Activated B cell treated with CpG ODN at 0.5 μM for 24 hours (primary cell): Measurements from ENCODE around the gene SLC19A1. TPM values are rescaled to one million over a fixed set of nuclear protein-coding genes. Genes with fewer than 3 reads are reported as not detected.

Experiments used
- ATAC-seq: fragments of 200-7000 bp; cut with Tn5 transposase; one replicate; pipeline ENCODE4 v1.10.0; 2021; ENCODE audit warnings: low read depth, mild to moderate bottlenecking, moderate library complexity
- CTCF ChIA-PET: fragments of 350-600 bp; sonication (Branson Sonifier 250); formaldehyde crosslinking; loops from one replicate; lab custom pipeline; 2021; ENCODE audit warnings: antibody characterized with exemption; lab: Charles Lee
- POLR2A ChIA-PET: fragments of 350-600 bp; sonication (Branson Sonifier 250); formaldehyde crosslinking; loops from one replicate; lab custom pipeline; 2021; ENCODE audit warnings: antibody characterized with exemption; lab: Charles Lee
- DNase-seq: peaks from one replicate; pipeline ENCODE4 v3.0.0; 2022
- H3K27ac Mint-ChIP-seq: one replicate; pipeline ENCODE4 v1.8.0; 2020; ENCODE audit warnings: mixed read lengths
- H3K27me3 Mint-ChIP-seq: one replicate; pipeline ENCODE4 v1.8.0; 2021; ENCODE audit warnings: mixed read lengths
- H3K36me3 Mint-ChIP-seq: one replicate; pipeline ENCODE4 v1.8.0; 2021; ENCODE audit warnings: low read depth, mixed read lengths
- H3K4me1 Mint-ChIP-seq: one replicate; pipeline ENCODE4 v1.8.0; 2021; ENCODE audit warnings: mixed read lengths
- H3K4me3 Mint-ChIP-seq: one replicate; pipeline ENCODE4 v1.8.0; 2020; ENCODE audit warnings: mild to moderate bottlenecking, mixed read lengths
- H3K9me3 Mint-ChIP-seq: one replicate; pipeline ENCODE4 v1.8.0; 2020; ENCODE audit warnings: mixed read lengths
- intact Hi-C: fragments of 100-400 bp; cut with micrococcal nuclease; formaldehyde crosslinking; loops from one replicate; pipeline ENCODE4 v1.15.1; 2024
- total RNA-seq: library from RNA; stranded (reverse); gene quantifications from 2 replicates; pipeline ENCODE4 v1.2.3, GENCODE V29; 2022
- TF ChIP-seq, protein P1 (sequence below): fragments of 200-600 bp; IDR thresholded peaks from one replicate; pipeline ENCODE4 v1.8.0; 2022; ENCODE audit warnings: antibody characterized with exemption, mild to moderate bottlenecking

Gene SLC19A1
- total RNA-seq, 1 donor from 2014 or later = 10.7 TPM

DNA sequence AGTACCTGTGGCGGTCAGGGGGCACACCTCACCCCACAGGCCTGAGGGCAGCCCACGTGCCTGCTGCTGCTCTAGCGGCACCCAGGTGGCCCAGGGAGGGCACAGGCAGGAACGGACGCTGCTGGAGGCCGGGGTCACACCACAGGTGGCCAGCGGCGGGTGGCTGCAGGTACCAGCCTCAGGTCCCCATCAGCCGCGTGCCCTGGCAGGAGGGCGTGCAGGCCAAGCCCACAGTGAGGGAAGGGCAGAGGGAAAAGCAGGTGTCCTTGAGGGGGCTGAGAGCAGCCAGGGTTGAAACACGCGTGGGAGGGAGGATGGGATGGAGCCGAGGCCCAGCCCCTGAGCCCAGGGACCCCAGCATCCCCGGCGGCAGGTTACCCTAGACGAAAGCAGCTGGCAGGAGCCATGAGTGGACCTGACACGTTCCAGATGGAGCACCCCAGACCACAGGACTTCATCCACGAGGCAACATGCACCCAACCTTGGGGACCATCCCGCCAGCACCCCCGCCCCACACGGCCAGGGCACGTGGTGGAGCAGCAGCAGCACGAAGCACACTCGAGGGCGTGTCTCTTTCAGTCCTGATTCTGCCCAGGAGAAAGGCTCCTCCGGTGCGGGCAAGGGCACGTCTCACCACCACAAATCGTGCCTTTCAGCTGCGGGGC, 3.7 kb downstream of the SLC19A1 start:
- H3K27me3 Mint-ChIP-seq = no peaks in the 10 kb centered on the region
- POLR2A ChIA-PET = no interaction called here
- peaks cover 4% of the 10 kb centered on the region for H3K4me1 Mint-ChIP-seq
- DNase-seq (peak; percentile 12), ATAC-seq (no peak)
- H3K36me3 Mint-ChIP-seq = peaks cover 2% of the 10 kb centered on the region
- no peak overlapping the region for H3K4me3 Mint-ChIP-seq
- no peak overlapping the region for H3K27ac Mint-ChIP-seq
- intact Hi-C loops = no loop called here
- no peaks in the 10 kb centered on the region for H3K9me3 Mint-ChIP-seq
- TF ChIP-seq, protein P1, sequence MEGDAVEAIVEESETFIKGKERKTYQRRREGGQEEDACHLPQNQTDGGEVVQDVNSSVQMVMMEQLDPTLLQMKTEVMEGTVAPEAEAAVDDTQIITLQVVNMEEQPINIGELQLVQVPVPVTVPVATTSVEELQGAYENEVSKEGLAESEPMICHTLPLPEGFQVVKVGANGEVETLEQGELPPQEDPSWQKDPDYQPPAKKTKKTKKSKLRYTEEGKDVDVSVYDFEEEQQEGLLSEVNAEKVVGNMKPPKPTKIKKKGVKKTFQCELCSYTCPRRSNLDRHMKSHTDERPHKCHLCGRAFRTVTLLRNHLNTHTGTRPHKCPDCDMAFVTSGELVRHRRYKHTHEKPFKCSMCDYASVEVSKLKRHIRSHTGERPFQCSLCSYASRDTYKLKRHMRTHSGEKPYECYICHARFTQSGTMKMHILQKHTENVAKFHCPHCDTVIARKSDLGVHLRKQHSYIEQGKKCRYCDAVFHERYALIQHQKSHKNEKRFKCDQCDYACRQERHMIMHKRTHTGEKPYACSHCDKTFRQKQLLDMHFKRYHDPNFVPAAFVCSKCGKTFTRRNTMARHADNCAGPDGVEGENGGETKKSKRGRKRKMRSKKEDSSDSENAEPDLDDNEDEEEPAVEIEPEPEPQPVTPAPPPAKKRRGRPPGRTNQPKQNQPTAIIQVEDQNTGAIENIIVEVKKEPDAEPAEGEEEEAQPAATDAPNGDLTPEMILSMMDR = no peak
- CTCF ChIA-PET = no interaction called here

DNA sequence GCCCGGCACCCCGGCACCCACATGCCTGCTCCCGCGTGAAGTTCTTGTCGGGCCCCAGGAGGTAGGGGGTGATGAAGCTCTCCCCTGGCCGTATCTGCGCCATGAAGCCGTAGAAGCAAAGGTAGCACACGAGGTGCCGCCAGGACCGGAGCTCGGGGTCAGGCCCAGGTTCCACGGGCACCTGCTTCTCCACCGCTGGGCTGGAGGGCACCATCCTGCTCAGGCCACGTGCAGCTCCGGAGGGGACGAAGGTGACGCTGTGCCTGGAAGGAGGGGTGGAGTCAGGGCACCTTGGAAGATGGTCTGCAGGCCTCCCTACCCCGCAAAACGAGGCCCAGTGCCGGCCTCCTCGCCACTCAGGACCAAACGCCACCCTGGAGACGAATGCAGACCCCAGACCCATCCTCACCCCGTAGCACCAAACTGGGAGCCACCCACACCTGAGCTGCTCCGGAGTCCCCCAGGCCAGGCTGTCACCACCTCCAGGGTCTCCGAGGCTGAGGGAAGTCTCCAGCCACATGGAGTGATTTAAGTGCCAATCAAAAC, 4.4 kb downstream of the SLC19A1 start:
- no peaks in the 10 kb centered on the region for H3K9me3 Mint-ChIP-seq
- H3K27ac Mint-ChIP-seq = no peak overlapping the region
- no peaks in the 10 kb centered on the region for H3K27me3 Mint-ChIP-seq
- intact Hi-C loops = no loop called here
- TF ChIP-seq, protein P1 = no peak
- POLR2A ChIA-PET = interaction anchor here (0.7 kb wide), 1 partner anchor 1198 kb away, joined by 3 read pairs; no protein-coding TSS in a partner anchor
- no peak overlapping the region for H3K4me3 Mint-ChIP-seq
- peaks cover 11% of the 10 kb centered on the region for H3K4me1 Mint-ChIP-seq
- CTCF ChIA-PET = no interaction called here
- peaks cover 2% of the 10 kb centered on the region for H3K36me3 Mint-ChIP-seq
- ATAC-seq (no peak), DNase-seq (no peak)

DNA sequence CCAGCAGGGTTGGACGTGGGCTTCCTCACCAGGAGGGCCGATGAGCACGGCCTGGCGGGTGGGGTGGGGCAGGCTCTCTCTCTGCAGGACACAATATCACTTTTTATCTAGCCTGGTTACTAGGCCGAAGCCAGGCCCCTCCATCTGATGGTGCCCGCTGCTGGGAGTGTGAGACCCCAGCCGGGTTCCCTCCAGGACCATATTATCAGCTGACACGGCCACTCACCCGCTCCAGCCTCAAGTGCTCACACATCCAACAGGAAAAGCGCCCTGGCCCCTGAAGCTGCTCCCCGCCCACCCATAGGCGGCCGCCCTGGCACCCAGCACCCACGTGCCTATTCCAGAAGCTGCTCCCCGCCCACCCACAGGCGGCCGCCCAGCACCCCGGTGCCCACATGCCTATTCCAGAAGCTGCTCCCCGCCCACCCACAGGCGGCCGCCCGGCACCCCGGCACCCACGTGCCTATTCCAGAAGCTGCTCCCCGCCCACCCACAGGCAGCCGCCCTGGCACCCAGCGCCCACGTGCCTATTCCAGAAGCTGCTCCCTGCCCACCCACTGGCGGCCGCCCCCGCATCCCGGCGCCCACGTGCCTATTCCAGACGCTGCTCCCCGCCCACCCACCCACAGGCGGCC, 5.0 kb downstream of the SLC19A1 start:
- DNase-seq = no peak
- H3K27me3 Mint-ChIP-seq = no peaks in the 10 kb centered on the region
- intact Hi-C loops = no loop called here
- no peak overlapping the region for H3K4me3 Mint-ChIP-seq
- TF ChIP-seq, protein P1 = no peak
- peaks cover 2% of the 10 kb centered on the region for H3K36me3 Mint-ChIP-seq
- H3K27ac Mint-ChIP-seq = no peak overlapping the region
- ChIA-PET CTCF (no interaction called here), POLR2A (interaction anchor here (0.7 kb wide), 2 partner anchors 340 to 1197 kb away, joined by 3 to 4 read pairs; no protein-coding TSS in a partner anchor)
- H3K4me1 Mint-ChIP-seq = peaks cover 17% of the 10 kb centered on the region
- H3K9me3 Mint-ChIP-seq = no peaks in the 10 kb centered on the region
- ATAC-seq = no peak

DNA sequence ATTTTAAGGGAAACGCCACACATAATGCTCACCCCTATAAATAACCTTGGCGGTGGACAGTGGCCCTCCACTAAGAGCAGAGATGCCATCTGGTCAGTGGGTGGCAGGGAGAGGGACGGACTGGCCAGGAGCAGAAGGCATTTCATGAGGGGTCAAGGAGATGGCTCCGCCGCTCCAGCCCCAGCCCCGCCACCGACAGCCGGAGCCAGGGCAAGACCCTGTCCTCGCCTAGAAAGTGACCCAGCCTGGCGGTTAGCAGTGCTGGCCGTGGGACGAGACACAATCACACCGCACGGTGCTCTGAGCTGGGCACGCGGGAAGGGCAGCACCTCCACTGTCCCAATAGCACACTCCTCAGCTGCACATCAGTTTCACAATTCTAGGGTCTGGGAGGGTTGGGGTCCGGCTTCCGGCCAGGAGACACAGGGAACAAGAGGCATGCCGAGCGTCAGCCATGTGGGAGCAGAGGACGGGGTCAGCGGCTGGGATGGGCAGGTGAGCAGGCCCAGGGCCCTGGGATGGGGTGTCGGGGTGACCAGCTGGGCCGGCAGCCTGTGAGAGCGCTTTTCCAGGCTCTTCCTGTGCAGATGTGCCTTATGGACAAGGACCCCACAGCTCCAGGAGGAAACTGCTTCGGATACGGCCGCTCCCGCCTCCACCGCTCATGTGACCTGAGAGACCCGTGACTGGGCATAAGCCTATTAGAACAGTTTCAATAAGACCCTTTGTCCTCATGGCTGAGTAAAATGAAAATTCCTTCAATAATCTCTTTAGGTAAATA, 5.7 kb downstream of the SLC19A1 start:
- POLR2A ChIA-PET = interaction anchor here (0.7 kb wide), 1 partner anchor 340 kb away, joined by 4 read pairs; no protein-coding TSS in a partner anchor
- DNase-seq = no peak
- ATAC-seq = no peak
- Mint-ChIP-seq H3K27me3 (no peaks in the 10 kb centered on the region), H3K36me3 (peaks cover 5% of the 10 kb centered on the region), H3K27ac (no peak overlapping the region), H3K9me3 (no peaks in the 10 kb centered on the region), H3K4me3 (no peak overlapping the region), H3K4me1 (peaks cover 21% of the 10 kb centered on the region)
- CTCF ChIA-PET = no interaction called here
- TF ChIP-seq, protein P1 = no peak
- intact Hi-C loops = no loop called here
